Neural progenitor cell (in vitro differentiated cells): Measurements from ENCODE around the gene SPATA45.

Experiments used
- EZH2 ChIP-seq: fragments of 200-600 bp; sonication (generic); IDR thresholded peaks from 2 replicates; pipeline ENCODE4 v1.6.1; 2017; ENCODE audit warnings: antibody characterized with exemption, mild to moderate bottlenecking, moderate library complexity
- EZH2phosphoT487 ChIP-seq: fragments of 200-600 bp; sonication (generic); IDR thresholded peaks from 2 replicates; pipeline ENCODE4 v1.6.1; 2017; ENCODE audit warnings: antibody characterized with exemption
- TF ChIP-seq, protein P1 (sequence below): fragments of 200-600 bp; sonication (generic); IDR thresholded peaks from 2 replicates; pipeline ENCODE4 v1.5.1; 2017; ENCODE audit warnings: antibody characterized with exemption, mild to moderate bottlenecking

DNA sequence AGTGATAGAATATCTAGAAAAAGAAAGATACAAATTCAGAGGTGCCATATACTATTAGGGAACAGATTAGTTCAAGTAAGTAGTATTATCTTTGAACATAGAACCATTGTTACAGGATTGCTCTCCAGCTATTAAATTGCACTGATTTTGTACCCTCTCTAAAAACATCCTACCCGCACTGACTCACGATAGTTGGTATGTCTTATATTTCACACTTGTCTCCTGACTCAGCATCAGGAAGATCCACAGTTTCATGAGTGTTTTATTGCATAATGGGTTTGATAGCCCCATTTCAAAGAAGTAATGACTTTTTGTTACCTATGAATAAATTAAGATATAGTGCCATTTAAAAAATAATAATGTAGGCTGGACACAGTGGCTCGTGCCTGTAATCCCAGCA is 49.8 kb downstream of the SPATA45 start:
- TF ChIP-seq, protein P1, sequence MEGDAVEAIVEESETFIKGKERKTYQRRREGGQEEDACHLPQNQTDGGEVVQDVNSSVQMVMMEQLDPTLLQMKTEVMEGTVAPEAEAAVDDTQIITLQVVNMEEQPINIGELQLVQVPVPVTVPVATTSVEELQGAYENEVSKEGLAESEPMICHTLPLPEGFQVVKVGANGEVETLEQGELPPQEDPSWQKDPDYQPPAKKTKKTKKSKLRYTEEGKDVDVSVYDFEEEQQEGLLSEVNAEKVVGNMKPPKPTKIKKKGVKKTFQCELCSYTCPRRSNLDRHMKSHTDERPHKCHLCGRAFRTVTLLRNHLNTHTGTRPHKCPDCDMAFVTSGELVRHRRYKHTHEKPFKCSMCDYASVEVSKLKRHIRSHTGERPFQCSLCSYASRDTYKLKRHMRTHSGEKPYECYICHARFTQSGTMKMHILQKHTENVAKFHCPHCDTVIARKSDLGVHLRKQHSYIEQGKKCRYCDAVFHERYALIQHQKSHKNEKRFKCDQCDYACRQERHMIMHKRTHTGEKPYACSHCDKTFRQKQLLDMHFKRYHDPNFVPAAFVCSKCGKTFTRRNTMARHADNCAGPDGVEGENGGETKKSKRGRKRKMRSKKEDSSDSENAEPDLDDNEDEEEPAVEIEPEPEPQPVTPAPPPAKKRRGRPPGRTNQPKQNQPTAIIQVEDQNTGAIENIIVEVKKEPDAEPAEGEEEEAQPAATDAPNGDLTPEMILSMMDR: no peak
- TF ChIP-seq EZH2: no peak
- TF ChIP-seq EZH2phosphoT487: no peak
